HG03066 (cell line): ENCODE data around the gene RUFY4.

Experiments used
- ATAC-seq: cut with Tn5 transposase; IDR thresholded peaks from one replicate; pipeline ENCODE4 v1.9.1; 2021; ENCODE audit warnings: low read depth; ENCODE audit not compliant: unreplicated experiment

Gene RUFY4

DNA sequence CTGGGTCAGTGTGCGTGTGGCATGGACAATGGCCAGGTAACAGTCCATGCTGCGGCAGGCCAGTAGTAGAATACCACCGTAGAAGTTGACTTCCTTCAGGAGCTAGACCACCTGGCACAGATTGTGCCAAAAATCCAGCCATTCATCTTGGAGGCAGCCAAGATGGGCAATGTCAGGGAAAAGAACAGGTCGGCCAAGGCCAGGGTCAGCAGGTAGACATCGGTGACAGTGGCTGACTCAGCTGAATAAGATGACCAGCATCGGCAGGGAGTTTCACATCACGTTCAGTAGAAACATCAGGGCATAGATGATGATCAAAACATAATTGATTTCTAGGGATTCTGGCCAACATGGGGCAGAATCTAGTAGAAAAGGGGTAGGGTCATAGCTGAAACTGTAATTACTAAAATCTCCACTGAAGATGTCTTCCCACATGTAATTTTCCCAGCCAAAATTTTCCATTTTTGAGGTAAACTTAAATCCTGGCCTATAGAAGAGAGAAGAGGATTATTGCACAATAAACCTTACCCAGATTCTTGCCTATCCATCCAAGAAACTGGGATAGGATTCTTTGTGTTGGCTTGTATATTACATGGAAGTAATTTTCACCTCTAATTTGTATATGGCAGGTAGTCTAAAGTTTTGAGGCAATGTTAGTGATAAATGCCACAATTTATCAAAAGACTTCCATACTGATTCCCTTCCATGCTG, 7.9 kb upstream of the RUFY4 start:
- ATAC-seq = no peak

DNA sequence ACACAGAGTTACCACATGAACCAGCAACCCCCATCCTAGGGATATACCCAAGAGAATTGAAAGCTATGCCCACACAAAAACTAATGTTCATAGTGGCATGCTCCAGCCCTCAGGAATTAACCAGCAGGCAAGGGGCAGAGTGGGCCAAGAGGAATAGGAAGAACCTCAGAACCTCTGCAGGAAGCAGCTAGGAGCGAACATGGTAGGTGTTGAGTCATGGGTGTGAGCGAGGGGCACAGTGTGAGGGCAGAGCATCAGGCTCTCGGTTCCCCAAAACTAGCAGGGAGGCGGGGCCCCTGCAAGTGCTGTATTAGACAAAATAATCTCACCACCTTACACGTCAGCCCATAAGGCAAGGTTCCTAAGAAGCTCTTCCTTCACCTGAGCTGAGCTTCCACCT, 5.6 kb upstream of the RUFY4 start:
- ATAC-seq = peak; percentile 88

DNA sequence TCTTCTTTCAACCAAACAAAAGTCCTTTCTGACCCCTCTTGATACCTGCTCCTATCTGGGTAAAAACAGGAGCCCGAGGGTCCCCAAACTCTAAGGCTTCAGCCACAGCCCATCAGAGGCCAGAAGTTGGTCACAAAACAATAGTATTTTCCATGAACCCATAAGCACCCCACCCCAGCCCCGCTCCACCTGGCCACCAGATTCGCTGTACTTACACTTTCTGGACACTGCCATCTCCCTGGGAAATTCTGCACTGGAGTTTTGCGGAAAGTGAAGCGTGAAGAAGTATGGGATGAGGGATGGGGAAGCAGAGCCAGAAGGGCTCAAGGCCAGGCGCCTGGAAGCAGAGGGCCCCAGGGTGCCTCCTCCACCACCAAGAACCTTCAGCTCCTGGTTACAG, 5.2 kb upstream of the RUFY4 start:
- ATAC-seq = no peak

DNA sequence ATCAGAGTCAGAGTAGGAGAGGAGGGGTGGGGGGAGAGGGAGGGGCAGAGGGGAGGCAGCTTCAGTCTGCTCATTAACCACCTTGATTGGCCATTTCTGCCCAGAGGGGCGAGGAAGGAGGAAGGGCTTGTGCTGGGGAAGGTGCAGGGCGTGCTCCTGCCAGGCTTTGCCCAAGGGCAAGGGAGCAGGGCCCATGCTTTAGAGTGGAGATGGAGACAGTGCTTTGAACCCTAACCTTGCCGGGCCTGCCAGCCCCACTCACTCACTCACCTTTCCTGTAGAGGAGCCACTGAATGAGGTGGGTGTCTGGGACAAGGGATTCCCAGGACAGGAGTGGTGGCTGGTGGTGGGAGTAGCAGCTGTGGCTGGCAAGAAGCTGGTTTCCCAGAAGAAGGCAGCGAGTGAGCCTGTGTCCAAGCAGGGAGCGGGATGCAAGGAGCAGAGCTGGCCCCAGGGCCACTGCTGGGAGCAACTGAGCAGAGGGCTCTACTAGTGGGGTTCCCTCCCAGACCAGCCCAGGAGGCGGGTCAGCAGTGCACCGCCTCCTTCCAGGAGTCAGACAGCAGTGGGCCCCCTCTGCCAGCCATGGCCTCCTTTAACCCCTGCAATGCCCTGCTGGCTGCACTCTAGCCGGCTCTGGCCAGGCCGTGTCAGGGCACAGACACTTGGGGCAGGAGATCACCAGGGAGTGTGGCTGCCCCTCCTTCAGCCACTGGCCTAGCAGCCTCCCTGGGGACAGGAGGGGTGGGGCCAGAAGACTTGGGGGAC, 3.6 kb upstream of the RUFY4 start:
- ATAC-seq = no peak

DNA sequence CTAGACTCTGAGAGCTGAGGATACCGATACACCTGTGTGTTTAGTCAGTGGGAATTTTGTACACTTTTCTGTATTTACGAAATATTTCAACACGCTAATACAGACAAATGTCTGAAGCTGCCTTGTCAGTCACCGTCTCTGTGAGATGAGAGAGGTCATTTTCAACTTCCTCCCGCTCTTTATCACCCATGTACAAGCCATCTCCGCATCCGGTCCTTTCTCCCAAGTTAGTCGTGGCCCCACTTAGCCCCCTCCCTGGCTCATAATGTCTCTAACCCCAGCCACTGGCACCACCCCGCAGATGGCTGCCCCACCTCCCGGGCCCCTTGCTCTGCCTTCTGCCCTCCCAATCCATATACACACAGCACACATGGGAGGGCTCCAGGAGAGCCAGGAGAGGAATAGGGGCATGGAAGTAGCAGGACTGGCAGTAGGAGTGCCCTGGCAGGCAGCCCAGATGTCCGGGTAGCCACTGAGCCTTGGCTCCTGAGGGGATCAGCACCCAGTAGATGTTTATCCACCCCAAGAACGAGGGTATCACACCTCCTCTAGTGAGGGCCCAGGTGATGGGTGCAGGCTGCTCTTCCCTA, 2.0 kb upstream of the RUFY4 start:
- ATAC-seq = no peak

DNA sequence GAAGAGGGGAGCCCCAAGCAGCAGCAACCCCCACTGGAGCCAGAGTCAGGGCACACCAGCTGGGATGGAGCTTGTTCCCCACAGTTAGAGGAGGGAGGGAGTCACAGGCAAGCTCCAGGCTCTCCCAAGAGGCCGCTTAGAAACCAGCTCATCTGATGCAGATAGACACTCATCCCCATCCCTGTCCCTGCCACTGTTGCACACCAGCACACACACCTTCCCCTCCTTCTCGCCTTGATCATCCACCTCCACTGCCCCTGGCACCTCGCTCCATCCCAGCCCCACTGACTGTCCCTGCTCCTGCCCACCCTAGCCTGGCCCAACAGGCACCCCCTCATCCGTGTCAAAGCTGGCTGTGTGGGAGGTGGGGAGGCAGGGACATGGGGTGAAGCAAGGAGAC, 1.5 kb upstream of the RUFY4 start:
- ATAC-seq = no peak

DNA sequence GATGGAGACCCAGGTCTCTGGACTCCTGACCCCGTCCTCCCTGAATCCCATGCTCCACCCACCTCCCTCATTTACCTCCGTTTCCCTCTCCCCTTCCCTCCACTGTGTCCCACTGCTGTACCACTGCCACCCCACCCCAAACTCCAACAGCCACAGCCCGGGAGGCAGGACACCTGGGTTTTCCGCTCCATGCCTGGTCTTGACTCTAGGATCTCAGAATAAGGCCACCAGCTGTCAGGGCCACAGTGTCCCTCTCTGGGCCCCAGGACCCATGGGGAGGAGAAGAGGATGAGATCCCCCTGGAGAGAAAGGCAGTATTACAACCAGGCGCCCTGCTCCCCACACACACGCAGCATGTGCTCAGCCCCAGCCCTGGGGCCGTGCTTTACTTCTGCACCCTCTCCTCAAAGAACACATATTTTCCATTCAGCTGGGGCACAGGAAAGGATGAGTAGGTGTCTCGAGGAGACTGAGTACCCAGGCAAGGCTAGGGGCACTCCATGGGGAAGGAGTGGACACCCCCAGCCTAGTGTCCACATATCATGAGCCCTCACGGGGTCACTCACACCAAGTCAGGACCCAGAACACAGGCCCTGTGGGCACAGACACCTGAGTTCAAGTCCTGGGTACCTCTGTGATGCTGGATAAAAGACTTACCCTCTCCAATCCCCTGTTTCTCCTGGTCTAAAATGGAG, 700 bp downstream of the RUFY4 start:
- no peak for ATAC-seq

DNA sequence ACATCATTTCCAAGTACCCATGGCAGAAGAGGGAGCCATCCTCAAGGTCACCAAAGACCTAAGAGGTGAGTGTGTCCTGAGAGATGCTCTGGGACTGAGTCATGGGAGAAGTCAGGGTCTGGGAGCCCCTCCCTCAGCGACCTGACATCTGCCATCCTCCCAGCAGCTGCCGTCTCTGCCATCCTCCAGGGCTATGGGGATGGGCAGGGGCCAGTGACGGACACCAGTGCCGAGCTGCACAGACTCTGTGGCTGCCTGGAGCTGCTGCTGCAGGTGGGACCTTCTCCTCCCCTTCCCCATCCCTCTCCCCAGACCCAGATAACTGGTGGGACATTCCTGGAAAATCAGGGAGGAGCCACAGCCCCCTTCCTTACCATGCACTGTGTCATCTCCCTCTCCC, 1.5 kb downstream of the RUFY4 start:
- ATAC-seq = no peak

DNA sequence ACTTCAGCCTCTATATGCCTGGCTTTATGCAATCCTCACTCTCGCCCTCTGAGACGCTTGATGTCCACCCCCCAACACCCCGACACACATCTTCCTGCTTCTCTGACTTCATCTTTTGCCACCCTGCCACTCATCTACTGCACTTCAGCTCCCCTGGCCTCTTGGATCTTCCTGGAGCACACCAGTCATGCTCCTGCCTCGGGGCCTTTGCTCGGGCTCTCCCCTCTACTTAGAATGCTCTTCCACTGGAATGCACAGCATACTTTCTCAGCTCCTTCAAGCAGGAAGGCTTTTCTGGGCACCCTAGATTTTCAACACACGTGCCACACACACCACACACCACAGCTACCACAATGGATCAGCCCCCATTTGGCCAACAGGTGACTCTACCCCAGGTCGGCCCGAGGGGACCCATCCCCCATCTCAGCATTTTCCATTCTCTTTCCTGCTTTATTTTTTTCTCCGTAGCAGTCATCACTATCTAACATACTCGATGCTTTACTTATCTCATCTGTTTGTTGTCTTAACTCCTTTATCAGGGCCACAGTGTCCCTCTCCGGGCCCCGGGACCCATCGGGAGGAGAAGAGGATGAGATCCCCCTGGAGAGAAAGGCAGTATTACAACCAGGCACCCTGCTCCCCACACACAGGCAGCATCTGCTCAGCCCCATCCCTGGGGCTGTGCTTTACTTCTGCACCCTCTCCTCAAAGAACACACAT, 2.3 kb downstream of the RUFY4 start:
- ATAC-seq = no peak

DNA sequence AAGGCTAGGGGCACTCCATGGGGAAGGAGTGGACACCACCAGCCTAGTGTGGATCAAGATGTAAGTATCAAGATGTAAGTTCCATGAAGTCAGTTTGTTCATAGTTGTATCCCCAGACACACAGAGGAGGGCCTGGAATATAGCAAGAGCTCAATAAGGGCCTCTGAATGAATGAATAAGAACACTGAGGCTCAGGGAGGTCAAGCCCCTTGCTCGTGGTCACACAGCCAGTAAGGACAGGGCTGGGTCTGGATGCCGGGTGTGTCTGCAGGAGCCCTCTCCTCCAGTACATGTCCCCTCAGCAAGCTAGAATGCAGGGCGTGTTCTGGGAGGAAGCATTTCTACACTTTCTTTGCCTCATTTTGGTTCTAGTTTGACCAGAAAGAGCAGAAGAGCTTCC, 2.9 kb downstream of the RUFY4 start:
- no peak for ATAC-seq

DNA sequence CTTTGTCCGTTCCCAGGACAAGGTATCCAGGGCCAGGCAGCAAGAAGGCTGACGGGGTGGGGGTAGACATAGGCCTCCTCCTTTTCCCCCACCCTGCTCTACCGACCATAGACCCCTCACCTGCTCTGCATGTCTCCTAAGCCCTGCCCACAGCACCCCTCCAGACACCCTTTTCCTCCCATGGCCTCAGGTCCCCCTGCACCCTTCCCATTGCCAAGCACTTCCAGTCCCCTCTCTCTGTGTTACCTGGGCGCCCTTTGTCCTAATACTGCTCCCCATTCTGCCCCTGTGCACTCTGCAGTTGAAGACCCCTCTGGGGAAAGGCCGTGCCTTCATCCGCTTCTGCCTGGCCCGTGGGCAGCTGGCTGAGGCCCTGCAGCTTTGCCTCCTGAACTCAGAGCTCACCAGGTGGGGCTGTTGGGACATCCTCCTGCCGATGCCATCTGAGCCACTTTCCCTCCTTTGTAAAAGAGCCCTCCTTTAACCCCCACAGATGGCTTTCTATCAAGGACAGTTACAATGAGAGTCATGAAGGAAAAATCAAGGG, 3.5 kb downstream of the RUFY4 start:
- no peak for ATAC-seq

DNA sequence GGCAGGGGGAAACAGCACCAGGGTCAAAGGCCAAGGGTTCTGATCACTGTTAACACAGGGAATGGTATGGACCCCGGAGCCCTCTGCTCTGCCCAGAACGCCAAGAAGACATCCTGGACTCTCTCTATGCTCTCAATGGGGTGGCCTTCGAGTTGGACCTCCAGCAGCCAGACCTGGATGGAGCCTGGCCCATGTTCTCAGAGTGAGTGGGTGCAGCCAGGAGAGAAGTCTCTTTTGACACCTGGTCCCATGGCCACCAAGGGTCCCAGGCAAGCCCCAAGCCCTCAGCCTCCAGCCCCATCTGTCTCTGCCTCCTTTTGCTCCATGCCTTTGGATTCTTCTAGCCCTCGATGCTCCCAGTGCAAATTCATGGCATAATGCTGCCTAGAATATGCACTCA, 4.1 kb downstream of the RUFY4 start:
- ATAC-seq = no peak

DNA sequence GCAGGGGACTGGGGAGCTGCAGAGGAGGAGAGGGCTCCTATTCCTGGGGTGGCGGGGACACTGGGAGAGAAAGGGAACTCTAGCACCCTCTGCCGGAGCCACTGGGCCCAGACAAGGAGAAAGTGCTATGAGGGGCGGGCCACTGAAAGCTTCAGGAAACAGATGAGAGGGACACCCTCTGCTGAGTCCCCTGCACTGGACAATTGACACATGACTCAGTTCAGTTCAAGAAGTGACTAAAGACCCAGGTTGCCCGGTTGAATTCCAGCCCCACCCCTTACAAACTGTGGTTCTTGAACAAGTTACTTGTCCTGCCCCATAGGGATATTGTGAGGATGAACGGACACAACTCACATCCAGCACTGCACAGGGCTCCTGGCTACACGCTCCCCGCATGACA, 5.0 kb downstream of the RUFY4 start:
- ATAC-seq = no peak

DNA sequence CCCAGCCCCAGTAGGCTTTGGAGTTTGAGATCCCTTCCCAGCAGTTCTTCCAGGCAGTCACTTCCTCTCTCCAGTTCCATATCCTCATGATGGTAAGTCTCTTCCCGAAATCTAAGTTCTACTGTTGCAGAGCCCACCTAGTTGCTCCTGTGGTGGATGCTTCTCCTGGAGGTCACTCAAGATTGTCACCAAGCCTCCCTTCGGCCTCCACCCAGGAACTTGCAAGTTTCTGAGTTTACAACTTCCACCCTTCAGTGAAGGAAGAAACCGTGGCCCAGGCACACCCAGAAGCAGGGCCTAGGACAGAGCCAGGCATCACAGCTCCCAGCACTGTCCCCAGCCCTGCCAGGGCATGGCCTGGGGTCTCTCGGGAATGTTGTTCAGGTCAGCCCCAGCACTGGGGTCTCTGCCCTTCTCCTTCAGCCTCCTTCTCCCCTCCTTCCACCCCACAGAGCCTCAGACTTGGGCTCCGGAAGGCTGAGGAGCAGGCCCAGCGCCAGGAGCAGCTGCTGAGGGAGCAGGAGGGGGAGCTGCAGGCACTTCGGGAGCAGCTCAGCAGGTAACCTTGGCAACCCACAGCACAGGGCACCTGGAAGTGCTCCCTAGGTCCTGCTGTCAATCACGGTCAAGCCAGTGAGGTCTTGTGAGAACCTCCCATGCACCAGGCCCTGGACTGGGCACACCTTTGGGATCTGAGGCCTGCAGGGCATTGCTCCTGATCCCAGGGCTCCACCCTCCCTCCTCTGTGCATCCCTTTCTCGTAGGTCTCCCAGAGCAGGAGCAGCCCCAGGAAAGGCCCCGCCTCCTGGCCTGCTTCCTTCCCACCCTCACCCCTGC, 7.1 kb downstream of the RUFY4 start:
- no peak for ATAC-seq

DNA sequence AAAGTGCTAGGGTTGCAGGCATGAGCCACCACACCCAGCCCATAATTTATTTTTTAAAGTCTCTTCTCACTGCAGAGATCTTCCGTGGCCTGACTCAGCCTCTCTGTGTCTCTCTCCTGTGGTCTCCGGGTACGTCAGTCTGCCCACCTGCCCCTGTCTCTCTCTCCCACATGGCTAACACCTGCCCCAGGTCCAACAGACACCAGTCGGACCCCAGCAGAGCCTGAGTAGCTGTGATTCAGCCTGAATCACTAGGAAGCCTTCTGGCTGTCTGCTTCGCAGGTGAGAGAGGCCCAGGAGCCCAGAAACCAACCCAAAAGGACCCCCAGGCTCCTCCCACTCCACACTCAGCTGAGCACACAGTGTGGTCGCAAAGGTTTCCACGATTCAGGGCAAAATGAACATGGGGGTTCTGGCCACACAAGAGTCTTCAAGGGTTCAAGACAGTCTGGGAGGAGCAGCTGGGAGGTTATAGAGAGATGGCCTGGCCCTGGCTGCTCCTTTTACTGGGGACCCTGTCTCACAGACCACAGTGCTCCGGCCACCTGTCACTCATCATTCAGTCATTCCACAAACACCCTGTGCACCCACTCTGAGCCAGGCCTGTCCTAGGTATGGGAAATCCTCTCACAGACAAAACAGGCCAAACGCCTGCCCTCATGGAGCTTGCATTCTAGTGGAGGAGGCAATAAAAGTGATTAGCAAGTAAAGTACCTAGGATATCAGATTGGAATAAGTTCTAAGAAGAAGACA, 8.6 kb downstream of the RUFY4 start:
- no peak for ATAC-seq

DNA sequence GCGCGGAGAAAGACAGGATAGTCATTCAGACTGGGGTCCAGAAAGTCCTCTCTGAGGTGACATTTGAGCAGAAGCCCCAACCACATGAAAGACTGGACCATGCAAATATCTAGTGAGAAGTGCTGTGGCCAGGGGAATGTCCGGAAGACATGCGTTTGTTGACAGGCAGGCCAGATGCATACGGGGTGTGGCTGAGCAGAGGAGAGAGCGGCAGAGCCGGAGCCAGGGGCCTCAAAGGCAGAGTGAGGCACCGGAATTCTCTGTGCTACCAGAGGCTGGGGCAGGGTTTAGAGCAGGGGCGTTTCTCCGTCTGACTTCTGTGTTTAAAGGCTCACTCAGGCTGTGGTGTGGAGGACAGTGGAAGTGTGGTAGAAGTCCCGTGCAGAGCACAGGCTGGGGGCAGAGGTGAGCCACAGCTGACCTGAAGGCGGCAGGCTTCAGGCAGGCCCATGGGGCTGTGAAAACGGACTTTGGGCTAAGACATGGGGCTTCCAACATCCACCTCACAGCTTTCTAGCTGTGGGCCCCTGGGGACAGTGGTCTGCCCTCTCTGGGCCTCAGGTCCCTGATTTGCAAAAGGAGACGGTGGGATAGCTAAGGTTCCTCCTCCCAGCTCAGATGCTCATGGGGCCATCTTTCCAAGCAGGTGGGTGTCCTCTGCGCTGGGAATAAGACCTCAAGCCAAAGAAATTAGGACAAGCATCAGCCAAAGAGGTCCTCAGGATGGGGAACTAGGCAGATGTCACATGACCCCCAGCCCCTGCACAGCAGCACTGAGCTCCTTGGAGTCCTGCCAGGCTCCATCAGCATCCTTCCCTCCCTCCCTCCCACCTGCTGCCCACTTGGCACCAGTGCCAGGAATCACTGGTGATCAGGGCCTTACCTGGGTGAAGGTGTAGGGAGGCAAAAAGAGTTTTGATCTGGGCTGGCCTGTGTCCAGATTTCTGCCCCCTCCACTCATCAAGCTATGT, 11.2 kb downstream of the RUFY4 start:
- ATAC-seq = no peak

DNA sequence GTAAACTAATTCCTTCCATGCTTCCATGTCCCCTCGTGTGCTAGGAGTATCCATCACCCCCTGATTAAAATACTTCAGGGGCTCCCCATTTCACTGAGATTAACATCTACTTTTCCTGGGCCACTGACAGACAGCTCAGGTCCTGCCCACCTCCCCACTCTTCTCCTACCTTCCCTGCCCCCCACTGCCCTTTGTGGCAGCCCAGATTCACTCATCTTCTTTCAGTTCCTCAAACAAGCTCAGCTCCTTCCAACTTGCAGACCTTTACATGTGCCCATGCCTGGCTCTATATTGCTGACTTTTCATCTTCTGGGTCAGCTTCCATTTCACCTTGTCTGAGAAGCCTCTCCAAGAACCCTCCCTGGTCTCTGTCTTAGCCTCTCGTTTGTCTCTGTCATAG, 12.0 kb downstream of the RUFY4 start:
- ATAC-seq = peak; percentile 97

DNA sequence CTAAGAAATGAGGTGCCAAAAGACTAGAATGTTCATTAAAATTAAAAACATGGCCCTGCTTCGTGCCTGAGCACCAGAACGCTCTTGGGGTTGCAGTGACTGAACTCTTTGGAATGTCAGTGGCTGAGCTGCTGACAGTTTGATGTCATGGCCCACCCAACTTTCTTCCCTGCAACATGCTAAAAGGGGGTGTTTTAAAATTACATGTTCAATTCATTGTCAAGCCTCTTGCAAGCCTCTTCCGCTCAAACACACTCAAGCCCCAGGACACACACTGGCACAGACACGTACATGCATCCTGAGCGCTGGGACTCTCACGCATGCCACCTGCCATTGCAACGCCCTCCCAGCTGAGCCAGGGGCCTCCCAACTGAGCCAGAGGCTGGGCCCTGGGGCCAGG, 12.6 kb downstream of the RUFY4 start:
- ATAC-seq = no peak
